Erythroblast (primary cell): Measurements from ENCODE around the gene LRP1-AS.

Experiments
- GATA1 ChIP-seq: IDR thresholded peaks from 2 replicates; pipeline ENCODE4 v1.6.1; 2011; ENCODE audit warnings: low read depth, mild to moderate bottlenecking, control low read depth, low read length, moderate library complexity
- POLR2A ChIP-seq: IDR thresholded peaks from 2 replicates; pipeline ENCODE4 v1.6.1; 2011; ENCODE audit warnings: mild to moderate bottlenecking, low read length

GRCh38 chr12:57196956-57197355 lies 49.5 kb upstream of the LRP1-AS start:
- TF ChIP-seq POLR2A = no peak
- no peak for TF ChIP-seq GATA1
